ENCODE results near the gene CACNG7.

GRCh38 chr19:53873773-53874605 is 35.1 kb upstream of the CACNG7 start:
- no peak for TF ChIP-seq CTCF (IDR thresholded peaks at IDR 0.05)
- TF ChIP-seq POLR2A (IDR thresholded peaks at IDR 0.05): no peak

Data from esophagus squamous epithelium (tissue), 4 donors.